ENCODE results near the gene UCN2. TPM values are rescaled to one million over a fixed set of nuclear protein-coding genes. Genes with fewer than 3 reads are reported as not detected.
"Not testable (repeated sequence)": the region's sequence is repeated elsewhere in the genome, so short reads cannot be mapped to it uniquely, and the experiment has no call there.

Gene UCN2
- total RNA-seq, 1 donor = 0.54 TPM

DNA sequence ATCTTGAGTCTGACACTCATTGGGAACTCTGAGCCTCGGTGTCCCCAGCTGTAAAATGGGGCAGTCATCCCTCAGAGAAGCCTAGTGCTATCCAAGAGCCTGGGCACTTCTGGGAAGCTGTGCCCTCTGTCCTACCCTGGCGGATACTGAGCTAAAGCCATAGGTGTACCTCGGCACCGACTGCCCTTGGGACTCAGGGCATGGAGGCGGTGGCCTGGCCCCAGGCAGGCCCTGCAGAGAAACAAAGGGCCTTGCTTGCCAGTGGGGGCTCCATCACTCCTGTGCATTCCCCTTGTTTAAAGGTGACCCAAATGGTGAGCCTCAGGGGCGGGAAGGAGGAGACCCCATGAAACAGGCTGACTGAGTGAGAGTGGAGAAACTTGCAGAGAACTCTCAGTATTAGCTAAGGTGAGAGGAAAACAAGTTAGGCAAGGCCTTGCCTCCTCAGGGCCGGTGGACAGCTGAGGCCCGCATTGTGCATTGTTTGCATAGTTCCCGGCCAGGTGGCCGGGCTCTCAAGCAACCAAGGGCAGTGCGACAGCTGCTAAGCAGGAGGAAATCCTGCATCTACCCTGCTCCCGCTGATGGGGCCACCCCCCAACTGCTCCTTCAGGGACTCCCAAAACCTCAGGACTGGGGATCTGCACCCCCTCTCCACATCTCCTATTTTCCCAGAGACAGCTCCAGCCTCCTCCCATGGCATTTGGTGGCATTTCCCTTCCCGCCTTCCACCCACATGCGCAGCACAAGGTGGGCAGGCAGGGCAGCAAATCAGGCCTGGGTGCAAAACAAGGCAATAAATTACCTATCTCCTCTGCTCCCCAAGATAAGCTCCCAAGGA is 11.2 kb downstream of the UCN2 start:
- TF ChIP-seq, protein P1, sequence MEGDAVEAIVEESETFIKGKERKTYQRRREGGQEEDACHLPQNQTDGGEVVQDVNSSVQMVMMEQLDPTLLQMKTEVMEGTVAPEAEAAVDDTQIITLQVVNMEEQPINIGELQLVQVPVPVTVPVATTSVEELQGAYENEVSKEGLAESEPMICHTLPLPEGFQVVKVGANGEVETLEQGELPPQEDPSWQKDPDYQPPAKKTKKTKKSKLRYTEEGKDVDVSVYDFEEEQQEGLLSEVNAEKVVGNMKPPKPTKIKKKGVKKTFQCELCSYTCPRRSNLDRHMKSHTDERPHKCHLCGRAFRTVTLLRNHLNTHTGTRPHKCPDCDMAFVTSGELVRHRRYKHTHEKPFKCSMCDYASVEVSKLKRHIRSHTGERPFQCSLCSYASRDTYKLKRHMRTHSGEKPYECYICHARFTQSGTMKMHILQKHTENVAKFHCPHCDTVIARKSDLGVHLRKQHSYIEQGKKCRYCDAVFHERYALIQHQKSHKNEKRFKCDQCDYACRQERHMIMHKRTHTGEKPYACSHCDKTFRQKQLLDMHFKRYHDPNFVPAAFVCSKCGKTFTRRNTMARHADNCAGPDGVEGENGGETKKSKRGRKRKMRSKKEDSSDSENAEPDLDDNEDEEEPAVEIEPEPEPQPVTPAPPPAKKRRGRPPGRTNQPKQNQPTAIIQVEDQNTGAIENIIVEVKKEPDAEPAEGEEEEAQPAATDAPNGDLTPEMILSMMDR (IDR thresholded peaks at IDR 0.05; ENCODE audit: insufficient read depth, low read length) = no peak
- H3K4me3 ChIP-seq (ENCODE audit: low read depth, low read length) = no peak overlapping the region
- no peak for DNase-seq (ENCODE audit: low read depth)

DNA sequence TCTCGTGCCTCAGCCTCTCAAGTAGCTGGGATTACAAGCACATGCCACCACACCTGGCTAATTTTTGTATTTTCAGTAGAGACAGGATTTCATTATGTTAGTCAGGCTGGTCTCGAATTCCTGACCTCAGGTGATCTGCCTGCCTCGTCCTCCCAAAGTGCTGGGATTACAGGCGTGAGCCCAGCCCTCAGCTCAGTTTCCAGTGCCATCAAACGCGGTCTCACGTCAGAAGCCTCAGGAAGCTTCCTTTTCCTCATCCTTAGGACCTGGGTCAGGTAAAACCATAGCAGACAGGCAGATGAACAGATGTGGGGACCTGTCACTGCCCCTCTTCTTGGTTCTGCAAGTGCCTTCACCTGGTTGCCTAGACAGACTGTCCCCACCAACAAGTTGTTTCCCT is 11.9 kb downstream of the UCN2 start:
- DNase-seq (ENCODE audit: low read depth); H3K4me3 ChIP-seq (ENCODE audit: low read depth, low read length): not testable (repeated sequence)

DNA sequence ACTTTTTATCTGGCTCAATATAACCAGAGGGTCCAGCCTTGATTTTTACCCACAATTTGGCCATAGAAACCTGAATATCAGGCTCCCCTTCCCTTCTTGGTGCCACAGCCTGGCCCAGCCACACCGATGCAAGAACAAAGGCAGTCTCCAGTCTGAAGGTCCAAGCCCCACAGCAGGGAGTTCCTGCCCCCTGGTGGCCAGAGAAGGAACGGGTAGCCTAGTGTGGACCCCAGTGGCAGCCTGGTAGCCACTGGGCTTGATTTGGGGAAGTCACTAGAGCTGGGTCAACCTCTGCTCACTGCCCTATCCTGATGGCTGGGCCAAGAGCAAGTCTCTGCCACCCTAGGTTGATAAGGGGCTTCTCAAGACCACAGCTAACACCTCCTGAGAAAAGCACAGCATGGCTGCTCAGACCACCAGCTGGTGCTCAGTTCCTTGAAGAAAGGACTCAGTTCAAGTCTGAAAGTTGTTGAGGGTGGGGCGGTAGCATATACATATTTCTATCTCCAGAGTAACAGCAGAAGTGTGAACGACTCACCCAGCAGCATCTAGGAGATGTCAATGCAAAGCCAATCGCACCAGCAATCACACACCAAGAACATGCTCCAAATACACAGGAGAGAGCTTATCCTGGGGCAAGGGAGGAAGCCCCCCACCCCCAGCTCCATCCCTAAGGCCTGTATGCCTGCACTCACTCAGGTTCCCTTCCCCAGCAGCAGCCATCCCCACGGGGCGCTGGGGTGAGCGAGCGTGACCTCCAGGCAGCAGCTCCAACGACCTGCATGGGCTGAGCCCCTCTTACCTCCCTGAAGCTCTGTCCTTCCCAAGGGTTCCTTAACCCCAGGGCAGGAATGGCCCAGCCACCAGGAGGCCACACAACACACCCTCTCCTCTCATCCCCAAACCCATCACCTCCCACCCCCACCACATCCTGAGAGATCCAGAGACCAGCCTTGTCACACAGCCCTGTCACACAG is 14.6 kb downstream of the UCN2 start:
- H3K4me3 ChIP-seq (ENCODE audit: low read depth, low read length) = no peak overlapping the region
- TF ChIP-seq, protein P1 (IDR thresholded peaks at IDR 0.05; ENCODE audit: insufficient read depth, low read length) = peak; percentile 97
- DNase-seq (ENCODE audit: low read depth) = peak; percentile 82

DNA sequence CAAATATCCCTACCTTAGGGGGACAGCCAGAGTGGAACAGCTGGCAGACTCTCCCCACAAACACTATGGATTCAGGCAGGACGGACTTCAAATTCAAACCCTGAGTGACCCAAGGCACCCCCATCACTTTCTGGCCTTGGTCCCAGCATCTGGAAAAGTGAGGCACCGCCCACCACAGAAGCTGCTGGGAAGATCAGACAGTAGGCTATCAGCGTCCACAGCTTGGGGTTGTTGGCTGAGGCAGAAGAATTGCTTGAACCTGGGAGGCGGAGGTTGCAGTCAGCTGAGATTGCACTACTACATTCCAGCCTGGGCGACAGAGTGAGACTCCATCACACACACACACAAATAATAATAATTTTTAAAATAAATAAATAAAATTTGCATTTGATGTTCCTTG is 15.5 kb downstream of the UCN2 start:
- H3K4me3 ChIP-seq (ENCODE audit: low read depth, low read length) = no peak overlapping the region
- DNase-seq (ENCODE audit: low read depth) = no peak
- TF ChIP-seq, protein P1 (IDR thresholded peaks at IDR 0.05; ENCODE audit: insufficient read depth, low read length) = no peak

DNA sequence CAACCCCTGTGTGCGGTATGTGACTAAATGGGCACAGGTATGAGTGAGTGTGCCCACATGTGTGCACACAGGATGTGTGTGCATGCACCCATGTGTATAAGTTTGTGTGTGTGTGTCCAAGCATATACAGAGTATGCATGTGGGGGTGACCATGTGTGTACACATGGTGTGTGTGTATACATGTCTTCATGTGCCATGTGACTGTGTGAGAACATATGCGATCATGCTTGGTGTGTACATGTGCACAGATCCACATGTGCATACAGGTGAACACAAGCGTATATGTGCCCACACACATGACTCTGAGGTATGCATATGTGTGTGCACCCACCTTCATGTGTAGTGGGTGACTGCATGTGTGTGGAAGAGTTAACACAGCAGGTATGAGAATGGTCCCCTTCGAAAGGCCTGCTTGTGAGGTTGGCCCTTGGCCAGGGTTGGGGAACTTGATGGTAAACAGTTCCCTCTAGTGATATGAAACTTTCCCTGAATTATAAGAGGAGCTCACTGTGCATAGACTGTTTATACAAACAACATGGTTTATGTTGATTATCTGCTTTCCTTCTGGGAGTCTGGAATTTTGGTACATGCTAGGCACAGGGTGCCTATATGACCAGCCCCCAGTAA is 17.3 kb downstream of the UCN2 start:
- TF ChIP-seq, protein P1 (IDR thresholded peaks at IDR 0.05; ENCODE audit: insufficient read depth, low read length) = no peak
- no peak for DNase-seq (ENCODE audit: low read depth)

DNA sequence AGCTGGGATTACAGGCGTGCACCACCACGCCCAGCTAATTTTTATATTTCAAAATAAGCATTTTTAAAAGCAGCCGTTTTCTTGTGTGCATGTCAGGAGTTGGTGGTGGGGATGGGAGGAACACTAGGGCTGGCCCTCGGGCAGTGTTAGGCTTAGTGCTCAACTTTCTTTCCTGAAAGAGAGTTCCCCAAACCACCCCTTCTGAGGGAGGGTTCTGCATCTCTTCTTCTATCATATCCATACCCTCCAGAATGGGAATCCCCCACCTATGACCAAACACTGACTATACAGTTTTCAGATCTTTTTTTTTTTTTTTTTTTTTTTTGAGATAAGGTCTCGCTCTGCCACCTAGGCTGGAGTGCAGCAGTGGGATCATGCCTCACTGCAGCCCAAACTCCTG is 19.4 kb downstream of the UCN2 start:
- DNase-seq (ENCODE audit: low read depth) = no peak
- no peak overlapping the region for H3K4me3 ChIP-seq (ENCODE audit: low read depth, low read length)
- TF ChIP-seq, protein P1 (IDR thresholded peaks at IDR 0.05; ENCODE audit: insufficient read depth, low read length) = no peak

More for the DNA sequence above, 17.3 kb downstream of the UCN2 start:
- H3K4me3 ChIP-seq (ENCODE audit: low read depth, low read length) = no peak overlapping the region
